Naive thymus-derived CD4-positive, alpha-beta T cell (primary cell): ENCODE data around the gene ARHGEF17. TPM values are rescaled to one million over a fixed set of nuclear protein-coding genes. Genes with fewer than 3 reads are reported as not detected.

Source experiments
- ATAC-seq: fragments of 150-1000 bp; cut with Tn5 transposase; 2 replicates; pipeline ENCODE4 v1.10.0; 2021; ENCODE audit warnings: mild to moderate bottlenecking, moderate library complexity
- CTCF ChIA-PET: fragments of 350-600 bp; sonication (Branson Sonifier 250); formaldehyde crosslinking; loops from one replicate; lab custom pipeline; 2021; ENCODE audit warnings: antibody characterized with exemption; lab: Charles Lee
- POLR2A ChIA-PET: fragments of 350-600 bp; sonication (Branson Sonifier 250); formaldehyde crosslinking; loops from one replicate; lab custom pipeline; 2021; ENCODE audit warnings: antibody characterized with exemption, inconsistent platforms; lab: Charles Lee
- DNase-seq, 9 donors: peaks; one replicate each; pipeline versions ENCODE4 v3.0.0 to v3.0.0-alpha.2; 2020 to 2022; ENCODE audit warnings: mixed read lengths in 1 of 9
- H3K27ac ChIP-seq: one replicate; pipeline ENCODE4 v1.7.0; 2013; ENCODE audit warnings: mild to moderate bottlenecking, low read depth, low read length, moderate library complexity
- H3K27me3 ChIP-seq, 2 donors: one replicate each; pipeline ENCODE4 v1.7.0; 2013; ENCODE audit warnings: low read length in 2 of 2, mild to moderate bottlenecking in 2 of 2, moderate library complexity in 2 of 2; ENCODE audit not compliant: control insufficient read depth in 2 of 2, insufficient read depth in 2 of 2
- H3K36me3 ChIP-seq, 3 experiments: 1 replicate in 2 of 3; 2 replicates in 1 of 3; pipeline ENCODE4 v1.7.0; 2013; ENCODE audit warnings: low read length in 3 of 3, mild to moderate bottlenecking in 3 of 3, moderate library complexity in 1 of 3; ENCODE audit not compliant: insufficient read depth in 3 of 3, control insufficient read depth in 2 of 3
- H3K4me1 ChIP-seq, 2 donors: one replicate each; pipeline ENCODE4 v1.7.0; 2013; ENCODE audit warnings: low read length in 2 of 2, mild to moderate bottlenecking in 2 of 2, moderate library complexity in 1 of 2; ENCODE audit not compliant: control insufficient read depth in 2 of 2, insufficient read depth in 2 of 2
- H3K4me3 ChIP-seq: 2 replicates; pipeline ENCODE4 v1.7.0; 2013; ENCODE audit warnings: mild to moderate bottlenecking, low read length
- H3K9me3 ChIP-seq, 3 experiments: 1 replicate in 2 of 3; 2 replicates in 1 of 3; pipeline ENCODE4 v1.7.0; 2013; ENCODE audit warnings: low read length in 3 of 3; ENCODE audit not compliant: control insufficient read depth in 2 of 3
- H3K27ac Mint-ChIP-seq, 9 donors: one replicate each; pipeline ENCODE4 v1.8.0; 2020 to 2022; ENCODE audit warnings: mixed read lengths in 9 of 9, mild to moderate bottlenecking in 8 of 9, moderate library complexity in 5 of 9, inconsistent platforms in 2 of 9
- H3K27me3 Mint-ChIP-seq, 5 donors: one replicate each; pipeline ENCODE4 v1.8.0; 2021 to 2022; ENCODE audit warnings: mixed read lengths in 5 of 5, mild to moderate bottlenecking in 1 of 5
- H3K36me3 Mint-ChIP-seq, 5 donors: one replicate each; pipeline ENCODE4 v1.8.0; 2020 to 2022; ENCODE audit warnings: mixed read lengths in 5 of 5, mild to moderate bottlenecking in 3 of 5, inconsistent platforms in 1 of 5
- H3K4me1 Mint-ChIP-seq, 7 donors: one replicate each; pipeline ENCODE4 v1.8.0; 2020 to 2022; ENCODE audit warnings: mixed read lengths in 7 of 7, mild to moderate bottlenecking in 3 of 7, inconsistent platforms in 1 of 7
- H3K4me3 Mint-ChIP-seq, 10 donors: one replicate each; pipeline ENCODE4 v1.8.0; 2020 to 2022; ENCODE audit warnings: mild to moderate bottlenecking in 10 of 10, mixed read lengths in 10 of 10, moderate library complexity in 6 of 10, inconsistent platforms in 2 of 10
- H3K9me3 Mint-ChIP-seq, 11 donors: one replicate each; pipeline ENCODE4 v1.8.0; 2020 to 2022; ENCODE audit warnings: mixed read lengths in 11 of 11, mild to moderate bottlenecking in 4 of 11, inconsistent platforms in 1 of 11, moderate library complexity in 1 of 11
- intact Hi-C, 2 donors: fragments of 100-400 bp; cut with micrococcal nuclease; formaldehyde crosslinking; loops; one replicate each; pipeline ENCODE4 v1.15.1; 2023
- polyA plus RNA-seq, 2 donors: library from polyadenylated mRNA; unstranded; fragments of 300-500 nt; fragmentation: Illumina TruSeq; gene quantifications; one replicate each; pipeline ENCODE4 v1.2.3, GENCODE V29; 2021
- total RNA-seq, 6 experiments: library from RNA in 5 of 6; stranded (reverse) in 5 of 6; gene quantifications; 1 replicate in 5 of 6; 2 replicates in 1 of 6; pipeline ENCODE4 v1.2.3 and lab custom pipeline; 2021 to 2026

The ARHGEF17 gene
- total and polyA plus RNA-seq, 7 experiments from 2014 or later, result 0.11 to 1.1 (median 0.98) TPM; not detected in 4

DNA sequence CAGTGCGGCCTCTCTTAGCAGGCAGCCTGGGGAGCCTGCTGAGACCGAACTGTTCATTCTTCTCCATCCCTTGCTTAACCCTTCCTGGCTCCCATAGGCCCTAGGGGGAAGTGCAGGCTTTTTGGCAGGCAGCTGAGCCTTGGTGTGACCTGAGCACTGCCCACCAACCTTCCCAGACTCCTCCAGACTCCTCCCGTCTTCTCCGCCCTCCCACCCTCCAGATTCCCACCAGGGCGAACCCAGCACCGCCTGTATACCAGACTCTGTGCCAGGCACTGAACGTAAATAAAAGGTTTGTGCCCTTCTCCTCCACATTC, 76.0 kb downstream of the ARHGEF17 start:
- Mint-ChIP-seq H3K27ac (peak overlapping the region in 7 of 9 donors; percentile 18 to 89 (median 68)), H3K4me1 (peaks cover 62 to 72% (median 71%) of the 10 kb centered on the region in 7 donors), H3K27me3 (no peaks in the 10 kb centered on the region), H3K36me3 (peaks cover 0 to 6% (median 0%) of the 10 kb centered on the region in 5 donors), H3K4me3 (peak overlapping the region in 6 of 10 donors; percentile 6 to 74 (median 67)), H3K9me3 (no peaks in the 10 kb centered on the region)
- Histone ChIP-seq H3K4me1 (peaks cover 0 to 34% of the 10 kb centered on the region in 2 donors), H3K27me3 (no peaks in the 10 kb centered on the region), H3K4me3 (no peak overlapping the region), H3K9me3 (no peaks in the 10 kb centered on the region), H3K36me3 (no peaks in the 10 kb centered on the region), H3K27ac (no peak overlapping the region)
- ATAC-seq, result no peak
- ChIA-PET POLR2A (interaction anchor here (1.3 to 1.4 kb wide), 2 partner anchors 10 to 33 kb away, joined by 3 to 4 read pairs; no protein-coding TSS in a partner anchor), CTCF (interaction anchor here (2.2 kb wide), 1 partner anchor 33 kb away, joined by 10 read pairs; no protein-coding TSS in a partner anchor)
- DNase-seq, result no peak
- intact Hi-C loops, result loop anchor here in 1 of 2 donors (2.0 kb wide), 1 partner anchor 33 kb away; no protein-coding TSS in a partner anchor

- ATAC-seq, result no peak
- H3K27ac ChIP-seq, result peak overlapping the region; percentile 14
- ChIA-PET POLR2A (interaction anchor here (1.3 to 1.9 kb wide), 3 partner anchors 10 to 33 kb away, joined by 3 to 5 read pairs (median 4); no protein-coding TSS in a partner anchor), CTCF (interaction anchor here (1.1 to 2.2 kb wide), 3 partner anchors 9 to 33 kb away, joined by 3 to 10 read pairs (median 7); no protein-coding TSS in a partner anchor)
- H3K27me3 Mint-ChIP-seq, result no peaks in the 10 kb centered on the region
- H3K36me3 ChIP-seq, result no peaks in the 10 kb centered on the region
- no peak overlapping the region for H3K4me3 ChIP-seq
- H3K27me3 ChIP-seq, result no peaks in the 10 kb centered on the region
- peaks cover 0 to 34% of the 10 kb centered on the region in 2 donors for H3K4me1 ChIP-seq
- intact Hi-C loops, result loop anchor here in 1 of 2 donors (2.0 kb wide), 1 partner anchor 34 kb away; no protein-coding TSS in a partner anchor
- peak overlapping the region; percentile 62 to 89 (median 72) for H3K27ac Mint-ChIP-seq
- no peaks in the 10 kb centered on the region for H3K9me3 ChIP-seq
- peak overlapping the region in 9 of 10 donors; percentile 37 to 74 (median 67) for H3K4me3 Mint-ChIP-seq
- no peaks in the 10 kb centered on the region for H3K9me3 Mint-ChIP-seq
- no peak for DNase-seq
- peaks cover 0 to 5% (median 0%) of the 10 kb centered on the region in 5 donors for H3K36me3 Mint-ChIP-seq
- peaks cover 63 to 73% (median 68%) of the 10 kb centered on the region in 7 donors for H3K4me1 Mint-ChIP-seq
These were observed 76.4 kb downstream of the ARHGEF17 start for GRCh38 chr11:73384531-73384871.

- H3K4me3 Mint-ChIP-seq, result peak overlapping the region in 9 of 10 donors; percentile 37 to 74 (median 67)
These were observed 77.0 kb downstream of the ARHGEF17 start for GRCh38 chr11:73384872-73385689.

GRCh38 chr11:73386016-73386415, 77.9 kb downstream of the ARHGEF17 start:
- Mint-ChIP-seq H3K4me1 (peaks cover 58 to 67% (median 63%) of the 10 kb centered on the region in 7 donors), H3K9me3 (no peaks in the 10 kb centered on the region), H3K27ac (peak overlapping the region; percentile 56 to 89 (median 72)), H3K36me3 (peaks cover 0 to 6% (median 0%) of the 10 kb centered on the region in 5 donors), H3K4me3 (peak overlapping the region in 6 of 10 donors; percentile 4 to 74 (median 19)), H3K27me3 (no peaks in the 10 kb centered on the region)
- CTCF ChIA-PET, result interaction anchor here (0.6 to 1.7 kb wide), 2 partner anchors 35 to 1052 kb away, joined by 4 to 5 read pairs; no protein-coding TSS in a partner anchor
- no peaks in the 10 kb centered on the region for H3K36me3 ChIP-seq
- ATAC-seq, result peak; percentile 24
- POLR2A ChIA-PET, result interaction anchor here (1.9 kb wide), 1 partner anchor 23 kb away, joined by 5 read pairs; no protein-coding TSS in a partner anchor
- no peaks in the 10 kb centered on the region for H3K27me3 ChIP-seq
- DNase-seq, result no peak
- H3K9me3 ChIP-seq, result no peaks in the 10 kb centered on the region
- H3K27ac ChIP-seq, result peak overlapping the region; percentile 17
- H3K4me1 ChIP-seq, result peaks cover 0 to 34% of the 10 kb centered on the region in 2 donors
- no peak overlapping the region for H3K4me3 ChIP-seq
- intact Hi-C loops, result no loop called here

More at GRCh38 chr11:73384872-73385689, 77.0 kb downstream of the ARHGEF17 start:
- H3K27me3 ChIP-seq, result no peaks in the 10 kb centered on the region
- H3K36me3 ChIP-seq, result no peaks in the 10 kb centered on the region
- intact Hi-C loops, result loop anchor here in 1 of 2 donors (2.0 kb wide), 1 partner anchor 34 kb away; no protein-coding TSS in a partner anchor
- ChIA-PET POLR2A (interaction anchor here (0.9 to 1.9 kb wide), 4 partner anchors 9 to 34 kb away, joined by 3 to 5 read pairs (median 4); no protein-coding TSS in a partner anchor), CTCF (interaction anchor here (1.1 to 2.2 kb wide), 3 partner anchors 8 to 34 kb away, joined by 3 to 10 read pairs (median 7); no protein-coding TSS in a partner anchor)
- no peaks in the 10 kb centered on the region for H3K9me3 ChIP-seq
- H3K4me1 ChIP-seq, result peaks cover 0 to 34% of the 10 kb centered on the region in 2 donors
- DNase-seq (no peak), ATAC-seq (peak; percentile 70)
- Mint-ChIP-seq H3K27me3 (no peaks in the 10 kb centered on the region), H3K9me3 (no peaks in the 10 kb centered on the region), H3K27ac (peak overlapping the region; percentile 62 to 89 (median 72)), H3K4me1 (peaks cover 61 to 71% (median 65%) of the 10 kb centered on the region in 7 donors), H3K36me3 (peaks cover 0 to 6% (median 0%) of the 10 kb centered on the region in 5 donors)
- peak overlapping the region; percentile 14 for H3K27ac ChIP-seq
- no peak overlapping the region for H3K4me3 ChIP-seq

DNA sequence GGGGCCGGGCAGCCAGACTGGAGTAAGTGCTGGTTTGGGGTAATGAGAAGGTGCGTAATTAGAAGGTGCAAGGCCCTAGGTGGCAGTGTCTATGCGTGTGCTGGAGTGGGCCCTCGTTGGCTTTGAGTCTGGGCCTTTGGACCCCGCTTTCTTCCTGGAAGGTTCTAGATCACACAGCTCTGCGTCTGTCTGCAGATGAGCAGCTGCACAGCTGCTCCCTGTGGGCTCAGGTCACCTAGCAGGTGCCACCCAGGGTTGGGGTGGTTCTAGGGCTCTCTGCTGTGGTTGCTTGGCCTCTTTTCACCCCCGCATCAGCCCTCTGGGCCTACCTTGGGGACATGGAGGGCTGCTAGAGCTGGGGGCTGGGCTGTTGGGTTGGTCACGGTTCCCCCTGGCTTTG, 78.5 kb downstream of the ARHGEF17 start:
- Histone ChIP-seq H3K27me3 (no peaks in the 10 kb centered on the region), H3K4me1 (peaks cover 0 to 34% of the 10 kb centered on the region in 2 donors), H3K9me3 (no peaks in the 10 kb centered on the region), H3K27ac (no peak overlapping the region), H3K4me3 (no peak overlapping the region), H3K36me3 (no peaks in the 10 kb centered on the region)
- Mint-ChIP-seq H3K27ac (peak overlapping the region in 6 of 9 donors; percentile 72 to 90 (median 74)), H3K4me3 (peak overlapping the region in 2 of 10 donors; percentile 19 to 74), H3K36me3 (peaks cover 0 to 6% (median 0%) of the 10 kb centered on the region in 5 donors), H3K9me3 (no peaks in the 10 kb centered on the region), H3K4me1 (peaks cover 55 to 67% (median 61%) of the 10 kb centered on the region in 7 donors), H3K27me3 (no peaks in the 10 kb centered on the region)
- no peak for ATAC-seq
- ChIA-PET POLR2A (no interaction called here), CTCF (interaction anchor here (0.6 to 1.7 kb wide), 2 partner anchors 36 to 1053 kb away, joined by 4 to 5 read pairs; no protein-coding TSS in a partner anchor)
- DNase-seq, result no peak
- intact Hi-C loops, result no loop called here
